ENCODE data around the gene FAM120B. TPM values are rescaled to one million over a fixed set of nuclear protein-coding genes. Genes with fewer than 3 reads are reported as not detected.

The FAM120B gene
- total and polyA plus RNA-seq, 8 donors: 5.6 to 18.7 (median 11.7) TPM

- peak overlapping the region; percentile 23 to 53 (median 40) for H3K4me3 ChIP-seq
- FAIRE-seq (no peak), ATAC-seq (peak; percentile 68 to 81 (median 72)), DNase-seq (peak; percentile 87 to 94 (median 90))
- H3K36me3 ChIP-seq: no peaks in the 10 kb centered on the region
- H3K9me3 ChIP-seq: no peaks in the 10 kb centered on the region
- intact Hi-C loops (cut with DNase I): no loop called here
- no peaks in the 10 kb centered on the region for H3K27me3 ChIP-seq
- no peak for TF ChIP-seq CTCF (IDR thresholded peaks at IDR 0.05)
- peak overlapping the region; percentile 45 to 88 (median 66) for H3K27ac ChIP-seq
- 41 to 42% methylated on average over 32 of the region's 32 CpGs for WGBS, 2 donors
- H3K4me1 ChIP-seq: peaks cover 0 to 5% (median 2%) of the 10 kb centered on the region in 3 donors
Observed at GRCh38 chr6:170271771-170272314, 34.7 kb upstream of the FAM120B start.

DNA sequence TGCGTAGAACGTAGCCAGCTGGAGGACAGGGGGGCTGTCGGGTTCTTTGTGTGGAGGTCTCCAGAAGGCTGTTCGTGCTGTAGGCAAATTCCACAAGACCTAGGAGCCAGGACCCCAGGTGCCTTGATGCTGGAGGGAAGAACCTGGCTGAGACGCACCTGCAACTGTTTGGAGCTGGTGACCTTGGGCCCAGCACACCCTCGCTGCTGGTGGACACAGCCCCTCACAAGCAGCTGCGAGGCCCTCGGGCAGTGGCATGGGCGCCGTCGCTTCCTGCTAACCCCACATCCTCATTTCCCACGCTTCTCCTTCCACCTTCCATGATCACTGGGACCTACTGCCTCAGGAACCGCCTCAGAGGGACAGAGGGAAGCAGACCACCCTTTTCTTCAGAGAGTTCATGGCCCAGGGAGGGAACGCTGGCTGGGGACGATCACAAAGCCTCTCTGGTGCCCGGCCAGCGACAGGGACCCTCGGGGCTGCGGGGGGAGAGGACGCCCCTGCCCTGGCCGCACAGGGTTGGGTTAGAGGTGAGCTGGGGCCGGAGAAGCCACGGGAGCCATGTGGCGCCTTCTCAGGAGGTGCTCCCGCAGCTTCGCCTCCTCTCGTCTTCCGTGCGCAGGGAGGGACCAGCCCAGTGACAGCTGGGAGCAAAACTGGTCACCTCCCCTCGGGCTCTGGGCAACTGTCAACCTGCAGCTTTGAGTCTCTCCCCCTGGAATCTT lies 34.1 kb upstream of the FAM120B start:
- FAIRE-seq (no peak), DNase-seq (peak in 3 of 6 donors; percentile 46 to 79 (median 51)), ATAC-seq (peak in 3 of 4 donors; percentile 15 to 30 (median 21))
- Histone ChIP-seq H3K4me1 (peaks cover 0 to 5% (median 2%) of the 10 kb centered on the region in 3 donors), H3K4me3 (peak overlapping the region; percentile 23 to 53 (median 40)), H3K9me3 (no peaks in the 10 kb centered on the region), H3K36me3 (no peaks in the 10 kb centered on the region), H3K27ac (peak overlapping the region; percentile 45 to 88 (median 66)), H3K27me3 (no peaks in the 10 kb centered on the region)
- intact Hi-C loops (cut with DNase I): no loop called here
- WGBS, 2 donors: 25 to 43% methylated on average over 27 to 30 of the region's 30 CpGs
- no peak for TF ChIP-seq CTCF (IDR thresholded peaks at IDR 0.05)

- no peaks in the 10 kb centered on the region for H3K9me3 ChIP-seq
- intact Hi-C loops (cut with DNase I): no loop called here
- FAIRE-seq (no peak), ATAC-seq (no peak), DNase-seq (peak in 2 of 6 donors; percentile 32 to 74)
- no peaks in the 10 kb centered on the region for H3K27me3 ChIP-seq
- WGBS, 2 donors: 86 to 92% methylated on average over 23 of the region's 23 CpGs
- peaks cover 0 to 2% (median 0%) of the 10 kb centered on the region in 3 donors for H3K4me1 ChIP-seq
- H3K36me3 ChIP-seq: no peaks in the 10 kb centered on the region
- peak overlapping the region in 3 of 4 donors; percentile 34 to 53 (median 45) for H3K4me3 ChIP-seq
- H3K27ac ChIP-seq: no peak overlapping the region
- TF ChIP-seq CTCF (IDR thresholded peaks at IDR 0.05): no peak
Observed at GRCh38 chr6:170273191-170273590, 33.4 kb upstream of the FAM120B start.

DNA sequence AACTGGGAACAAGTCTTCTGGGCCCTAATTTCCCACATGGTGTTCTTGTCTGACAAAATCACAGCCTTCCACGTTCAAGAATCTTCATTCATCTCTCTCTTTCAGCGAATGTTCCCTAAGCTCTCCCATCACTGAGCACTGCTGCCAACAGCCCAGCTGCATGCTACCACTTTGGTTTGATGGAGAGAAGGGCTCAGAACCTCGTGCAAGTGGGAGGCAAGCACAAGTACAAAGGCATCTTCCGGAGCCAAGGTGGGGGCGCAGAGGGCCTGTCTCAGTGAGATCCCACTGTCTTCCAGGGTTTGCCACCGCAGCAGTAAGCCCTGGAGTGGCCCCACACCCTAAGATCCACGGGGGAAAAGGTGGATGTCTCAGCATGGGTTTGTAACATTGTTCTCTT lies 32.9 kb upstream of the FAM120B start:
- no peak overlapping the region for H3K27ac ChIP-seq
- WGBS, 2 donors: 69 to 80% methylated on average over 7 of the region's 7 CpGs
- H3K27me3 ChIP-seq: no peaks in the 10 kb centered on the region
- intact Hi-C loops (cut with DNase I): no loop called here
- ATAC-seq: no peak
- H3K36me3 ChIP-seq: no peaks in the 10 kb centered on the region
- FAIRE-seq: no peak
- TF ChIP-seq CTCF (IDR thresholded peaks at IDR 0.05): no peak
- H3K4me3 ChIP-seq: peak overlapping the region in 1 of 4 donors; percentile 45
- H3K9me3 ChIP-seq: no peaks in the 10 kb centered on the region
- DNase-seq: peak in 1 of 6 donors; percentile 16
- H3K4me1 ChIP-seq: peaks cover 0 to 2% (median 0%) of the 10 kb centered on the region in 3 donors
